CD4-positive, CD25-positive, alpha-beta regulatory T cell (primary cell): ENCODE measurements around the gene ARHGEF25. TPM values are rescaled to one million over a fixed set of nuclear protein-coding genes. Genes with fewer than 3 reads are reported as not detected.

Experiments
- ATAC-seq, 2 donors: fragments of 150-1000 bp; cut with Tn5 transposase; one replicate each; pipeline ENCODE4 v1.10.0; 2021; ENCODE audit warnings: low read depth in 2 of 2, moderate number of reproducible peaks in 2 of 2, moderate library complexity in 1 of 2
- DNase-seq, 3 donors: peaks; one replicate each; pipeline versions ENCODE4 v3.0.0 to v3.0.0-alpha.2; 2012 to 2022; ENCODE audit warnings: mixed read lengths in 1 of 3
- H3K27ac ChIP-seq: one replicate; pipeline ENCODE4 v1.7.0; 2013; ENCODE audit warnings: mild to moderate bottlenecking, low read length; ENCODE audit not compliant: insufficient read depth, poor library complexity, severe bottlenecking
- H3K27me3 ChIP-seq: one replicate; pipeline ENCODE4 v1.7.0; 2013; ENCODE audit warnings: low read length; ENCODE audit not compliant: control insufficient read depth, insufficient read depth
- H3K36me3 ChIP-seq: one replicate; pipeline ENCODE4 v1.7.0; 2013; ENCODE audit warnings: mild to moderate bottlenecking, low read length, moderate library complexity; ENCODE audit not compliant: control insufficient read depth, insufficient read depth
- H3K4me1 ChIP-seq: 2 replicates; pipeline ENCODE4 v1.7.0; 2013; ENCODE audit warnings: mild to moderate bottlenecking, low read length; ENCODE audit not compliant: insufficient read depth, control insufficient read depth, poor library complexity, severe bottlenecking
- H3K4me3 ChIP-seq: one replicate; pipeline ENCODE4 v1.7.0; 2013; ENCODE audit warnings: low read depth, mild to moderate bottlenecking, low read length, moderate library complexity
- H3K9me3 ChIP-seq, 2 experiments: 1 replicate in 1 of 2; 2 replicates in 1 of 2; pipeline ENCODE4 v1.7.0; 2013; ENCODE audit warnings: low read length in 2 of 2, mild to moderate bottlenecking in 1 of 2, moderate library complexity in 1 of 2; ENCODE audit not compliant: control insufficient read depth in 2 of 2
- H3K27ac Mint-ChIP-seq, 3 donors: one replicate each; pipeline ENCODE4 v1.8.0; 2020 to 2022; ENCODE audit warnings: mild to moderate bottlenecking in 3 of 3, mixed read lengths in 3 of 3, moderate library complexity in 2 of 3
- H3K27me3 Mint-ChIP-seq: one replicate; pipeline ENCODE4 v1.8.0; 2022; ENCODE audit warnings: mild to moderate bottlenecking, mixed read lengths
- H3K36me3 Mint-ChIP-seq: one replicate; pipeline ENCODE4 v1.8.0; 2020; ENCODE audit warnings: mixed read lengths
- H3K4me1 Mint-ChIP-seq, 4 donors: one replicate each; pipeline ENCODE4 v1.8.0; 2020 to 2022; ENCODE audit warnings: mixed read lengths in 4 of 4, mild to moderate bottlenecking in 1 of 4
- H3K4me3 Mint-ChIP-seq, 4 donors: one replicate each; pipeline ENCODE4 v1.8.0; 2020 to 2022; ENCODE audit warnings: mild to moderate bottlenecking in 4 of 4, mixed read lengths in 4 of 4, moderate library complexity in 3 of 4
- H3K9me3 Mint-ChIP-seq, 7 donors: one replicate each; pipeline ENCODE4 v1.8.0; 2020 to 2022; ENCODE audit warnings: mixed read lengths in 7 of 7, mild to moderate bottlenecking in 3 of 7, moderate library complexity in 2 of 7
- polyA plus RNA-seq, 4 donors: library from polyadenylated mRNA; unstranded; fragments of 300-500 nt; fragmentation: Illumina TruSeq; gene quantifications; one replicate each; pipeline ENCODE4 v1.2.3, GENCODE V29; 2021
- total RNA-seq: library from RNA; stranded (reverse); gene quantifications from one replicate; pipeline ENCODE4 v1.2.3, GENCODE V29; 2022

Gene ARHGEF25
- total and polyA plus RNA-seq, 5 donors from 2014 or later = 0.64 TPM; not detected in 4

DNA sequence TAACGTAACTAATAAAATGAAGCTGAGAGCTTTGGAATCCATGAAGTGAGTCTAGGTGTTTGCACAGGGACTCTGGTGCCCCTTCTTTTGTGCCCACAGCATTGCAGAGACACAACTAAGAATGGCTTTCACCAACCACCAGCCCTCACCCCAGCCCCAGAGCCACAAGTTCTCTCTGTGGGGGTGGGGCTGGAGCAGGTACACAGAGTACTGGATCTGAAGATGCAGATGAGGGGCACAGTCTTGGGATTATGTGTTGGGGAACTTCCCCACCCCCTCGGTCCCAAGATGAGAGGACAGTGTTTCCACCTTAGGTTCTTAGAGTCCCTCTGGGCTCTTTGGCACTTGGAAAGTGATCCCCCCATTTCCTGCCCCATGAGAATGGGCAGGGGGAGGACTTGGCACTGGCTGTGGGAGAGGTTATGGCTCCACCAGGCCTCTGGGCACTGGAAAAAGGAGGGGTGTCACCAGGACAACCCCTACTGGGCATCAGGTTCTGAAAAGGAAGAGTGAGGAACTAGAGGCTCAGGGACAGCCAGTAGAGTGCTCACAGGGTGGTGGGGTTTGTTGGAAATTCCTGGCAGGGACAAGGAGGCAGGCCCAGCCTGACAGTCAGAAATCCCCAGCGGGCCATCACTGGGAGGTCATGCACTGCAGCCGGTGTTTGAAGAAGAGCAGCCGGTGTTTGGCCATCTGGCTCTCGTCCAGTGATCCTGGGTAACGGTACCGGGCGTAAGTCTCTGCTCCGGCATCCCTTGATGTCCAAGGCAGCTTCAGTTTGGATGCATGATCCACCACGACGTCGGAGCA lies 15.1 kb downstream of the ARHGEF25 start:
- Histone ChIP-seq H3K9me3 (no peaks in the 10 kb centered on the region), H3K36me3 (no peaks in the 10 kb centered on the region), H3K27ac (no peak overlapping the region), H3K4me1 (peaks cover 17% of the 10 kb centered on the region), H3K4me3 (no peak overlapping the region), H3K27me3 (peaks cover 60% of the 10 kb centered on the region)
- no peak for DNase-seq
- Mint-ChIP-seq H3K27me3 (peaks cover 97% of the 10 kb centered on the region), H3K4me1 (peaks cover 0 to 23% (median 12%) of the 10 kb centered on the region in 4 donors), H3K27ac (no peak overlapping the region), H3K4me3 (no peak overlapping the region), H3K36me3 (no peaks in the 10 kb centered on the region), H3K9me3 (peaks cover 0 to 6% (median 0%) of the 10 kb centered on the region in 7 donors)
- ATAC-seq = no peak

DNA sequence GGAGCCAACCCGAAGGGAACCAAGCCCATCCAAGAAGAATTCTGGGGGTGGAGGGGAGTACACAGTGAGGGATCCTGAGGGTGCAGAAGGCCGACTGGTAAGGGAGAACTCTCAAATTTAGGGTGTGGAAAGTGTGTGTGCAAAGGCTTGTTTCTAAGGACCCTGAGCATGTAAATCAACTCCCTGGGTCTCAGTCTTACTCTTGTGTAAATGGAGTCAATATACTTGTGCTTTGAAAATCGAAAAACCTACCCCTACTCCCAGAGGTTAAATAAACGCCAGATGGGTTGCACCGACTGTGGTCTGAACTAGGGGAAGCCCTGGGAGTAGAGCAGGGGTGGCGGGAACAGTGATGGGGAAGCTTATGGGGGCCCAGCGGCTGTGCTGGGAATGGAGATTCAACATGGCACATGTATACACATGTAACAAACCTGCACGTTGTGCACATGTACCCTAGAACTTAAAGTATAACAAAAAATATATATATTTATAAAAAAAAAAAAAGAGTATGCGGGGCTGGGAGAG lies 15.7 kb downstream of the ARHGEF25 start:
- H3K9me3 Mint-ChIP-seq = peaks cover 0 to 6% (median 0%) of the 10 kb centered on the region in 7 donors
- H3K27ac Mint-ChIP-seq = no peak overlapping the region
- peaks cover 0 to 19% (median 8%) of the 10 kb centered on the region in 4 donors for H3K4me1 Mint-ChIP-seq
- ATAC-seq (no peak), DNase-seq (no peak)
- peaks cover 95% of the 10 kb centered on the region for H3K27me3 Mint-ChIP-seq
- peak overlapping the region in 1 of 4 donors; percentile 43 for H3K4me3 Mint-ChIP-seq
- H3K4me3 ChIP-seq = no peak overlapping the region
- H3K36me3 ChIP-seq = no peaks in the 10 kb centered on the region
- H3K27ac ChIP-seq = no peak overlapping the region
- no peaks in the 10 kb centered on the region for H3K9me3 ChIP-seq
- peaks cover 15% of the 10 kb centered on the region for H3K4me1 ChIP-seq
- no peaks in the 10 kb centered on the region for H3K36me3 Mint-ChIP-seq
- peaks cover 62% of the 10 kb centered on the region for H3K27me3 ChIP-seq

DNA sequence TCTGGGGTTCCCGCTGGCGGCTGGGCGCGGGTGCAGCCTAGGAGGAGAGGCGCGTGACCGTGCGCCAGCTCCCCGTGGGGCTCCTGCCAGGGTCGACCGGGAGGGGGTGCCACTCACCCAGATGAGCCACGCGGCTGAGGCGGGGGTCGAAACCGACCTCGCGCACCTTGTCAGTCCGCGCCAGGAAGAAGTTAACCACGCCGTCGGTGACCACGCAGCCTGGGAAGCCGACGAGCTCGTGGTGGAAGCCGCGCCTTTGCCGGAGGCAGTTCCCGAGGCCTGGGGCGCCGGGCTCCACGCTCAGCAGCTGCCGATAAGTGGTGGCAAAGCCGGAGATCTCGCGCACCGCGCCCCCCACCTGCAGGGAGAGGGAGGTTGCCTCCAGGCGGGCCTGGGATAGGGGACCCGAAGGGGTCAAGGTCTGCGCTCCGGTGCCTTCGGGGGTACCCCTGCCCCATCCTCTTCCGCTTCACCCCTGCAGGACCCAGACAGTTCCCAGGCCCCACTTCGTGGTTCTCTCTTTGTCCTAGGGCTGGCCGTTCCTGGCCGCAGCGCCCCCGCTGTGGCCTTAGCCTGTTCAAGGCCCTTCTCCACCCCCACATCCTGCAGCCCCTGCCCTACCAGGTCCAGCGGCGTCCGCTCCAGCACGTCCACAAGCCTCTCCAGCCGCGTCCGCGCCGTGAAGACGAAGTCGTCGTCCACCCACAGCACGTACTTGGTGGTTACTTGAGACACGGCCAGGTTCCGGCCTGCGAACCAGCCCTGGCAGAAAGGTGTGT lies 16.5 kb downstream of the ARHGEF25 start:
- DNase-seq = no peak
- no peak overlapping the region for H3K4me3 ChIP-seq
- H3K27me3 ChIP-seq = peaks cover 55% of the 10 kb centered on the region
- H3K9me3 Mint-ChIP-seq = peaks cover 0 to 6% (median 0%) of the 10 kb centered on the region in 7 donors
- H3K36me3 Mint-ChIP-seq = no peaks in the 10 kb centered on the region
- H3K9me3 ChIP-seq = no peaks in the 10 kb centered on the region
- no peaks in the 10 kb centered on the region for H3K36me3 ChIP-seq
- H3K4me3 Mint-ChIP-seq = peak overlapping the region in 1 of 4 donors; percentile 19
- peaks cover 0 to 21% (median 7%) of the 10 kb centered on the region in 4 donors for H3K4me1 Mint-ChIP-seq
- H3K27ac ChIP-seq = no peak overlapping the region
- ATAC-seq = peak in 1 of 2 donors; percentile 43
- H3K4me1 ChIP-seq = peaks cover 21% of the 10 kb centered on the region
- peaks cover 88% of the 10 kb centered on the region for H3K27me3 Mint-ChIP-seq
- no peak overlapping the region for H3K27ac Mint-ChIP-seq

DNA sequence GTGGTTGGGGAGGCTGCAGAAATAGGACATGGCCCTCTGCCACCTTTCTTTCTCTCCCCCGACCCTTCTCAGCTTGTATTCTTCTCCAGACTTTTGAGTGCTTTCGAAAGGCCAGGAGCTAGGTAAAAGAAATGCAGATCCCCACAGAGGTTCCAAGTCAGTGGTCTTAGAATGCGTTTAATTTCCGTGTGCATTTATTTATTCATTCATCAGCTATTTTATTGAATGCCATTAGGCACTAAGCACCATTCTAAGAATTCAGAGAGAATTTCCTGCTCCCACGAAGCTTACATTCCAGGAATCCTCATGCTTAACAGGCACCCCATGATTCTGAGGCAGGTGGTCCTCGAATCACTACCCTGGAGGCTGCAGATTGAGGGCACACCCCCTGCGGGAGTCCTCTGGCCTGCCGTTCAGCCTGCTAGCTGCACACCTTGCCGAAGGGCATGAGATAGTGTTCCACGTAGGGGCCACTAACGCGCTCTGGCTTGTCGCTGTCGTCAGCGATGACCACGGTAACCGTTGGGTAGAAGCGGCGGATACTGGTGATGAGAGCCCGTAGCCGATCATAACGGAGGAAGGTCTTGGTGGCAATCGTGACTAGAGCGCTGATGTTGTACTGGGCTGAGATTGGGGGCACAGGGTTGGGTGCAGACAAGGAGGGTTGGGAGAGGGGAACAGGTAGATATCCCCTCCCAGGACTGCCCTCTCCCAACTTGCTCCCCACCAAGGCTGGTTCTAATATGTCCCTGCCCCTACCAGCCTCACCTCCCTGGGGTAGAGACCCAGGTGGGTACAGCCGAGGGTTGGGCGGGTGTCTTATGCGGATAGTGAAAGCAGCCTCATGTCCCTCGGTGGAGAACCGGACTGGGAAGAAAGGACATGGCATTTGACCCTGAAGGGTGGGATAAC lies 17.3 kb downstream of the ARHGEF25 start:
- peaks cover 0 to 24% (median 10%) of the 10 kb centered on the region in 4 donors for H3K4me1 Mint-ChIP-seq
- Histone ChIP-seq H3K4me1 (peaks cover 29% of the 10 kb centered on the region), H3K4me3 (no peak overlapping the region), H3K27ac (no peak overlapping the region), H3K36me3 (no peaks in the 10 kb centered on the region), H3K9me3 (no peaks in the 10 kb centered on the region), H3K27me3 (peaks cover 50% of the 10 kb centered on the region)
- DNase-seq (no peak), ATAC-seq (no peak)
- H3K27me3 Mint-ChIP-seq = peaks cover 86% of the 10 kb centered on the region
- H3K36me3 Mint-ChIP-seq = no peaks in the 10 kb centered on the region
- H3K27ac Mint-ChIP-seq = peak overlapping the region in 1 of 3 donors; percentile 12
- peaks cover 0 to 6% (median 0%) of the 10 kb centered on the region in 7 donors for H3K9me3 Mint-ChIP-seq
- peak overlapping the region in 1 of 4 donors; percentile 19 for H3K4me3 Mint-ChIP-seq

DNA sequence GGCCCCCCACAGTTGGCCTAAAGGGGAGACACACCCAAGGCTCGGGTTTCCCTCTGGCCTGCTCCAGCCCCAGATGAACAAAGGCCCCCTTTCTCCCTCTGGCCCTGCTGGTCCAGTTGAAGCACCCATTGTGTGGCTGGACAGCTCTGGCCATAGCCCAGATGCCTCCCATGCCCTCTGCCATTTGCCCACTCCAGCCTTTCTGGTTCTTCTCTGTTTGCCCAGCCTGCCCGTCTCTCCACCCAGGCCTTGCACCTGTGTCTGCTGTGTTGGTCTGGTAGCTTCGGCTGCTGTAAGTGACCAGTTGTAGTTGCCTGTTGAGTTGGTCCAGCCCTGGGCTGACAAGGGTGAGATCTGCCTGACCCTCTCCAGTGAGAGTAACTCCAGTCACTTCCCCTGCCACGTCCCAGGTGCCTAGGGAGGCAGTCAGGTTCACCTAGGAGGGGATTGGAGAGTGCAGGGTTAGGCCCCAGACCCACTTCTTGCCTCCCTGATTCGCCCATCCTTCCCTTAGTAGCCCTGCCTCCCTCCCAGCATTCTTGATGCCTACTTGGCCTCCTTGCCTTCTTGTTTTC lies 18.7 kb downstream of the ARHGEF25 start:
- no peak overlapping the region for H3K27ac Mint-ChIP-seq
- H3K27ac ChIP-seq = no peak overlapping the region
- H3K36me3 ChIP-seq = no peaks in the 10 kb centered on the region
- H3K27me3 ChIP-seq = peaks cover 47% of the 10 kb centered on the region
- no peak for DNase-seq
- no peaks in the 10 kb centered on the region for H3K9me3 ChIP-seq
- H3K4me1 ChIP-seq = peaks cover 29% of the 10 kb centered on the region
- peaks cover 0 to 21% (median 10%) of the 10 kb centered on the region in 4 donors for H3K4me1 Mint-ChIP-seq
- H3K9me3 Mint-ChIP-seq = peaks cover 0 to 3% (median 0%) of the 10 kb centered on the region in 7 donors
- H3K36me3 Mint-ChIP-seq = no peaks in the 10 kb centered on the region
- H3K4me3 Mint-ChIP-seq = no peak overlapping the region
- peaks cover 81% of the 10 kb centered on the region for H3K27me3 Mint-ChIP-seq
- no peak for ATAC-seq
- no peak overlapping the region for H3K4me3 ChIP-seq

DNA sequence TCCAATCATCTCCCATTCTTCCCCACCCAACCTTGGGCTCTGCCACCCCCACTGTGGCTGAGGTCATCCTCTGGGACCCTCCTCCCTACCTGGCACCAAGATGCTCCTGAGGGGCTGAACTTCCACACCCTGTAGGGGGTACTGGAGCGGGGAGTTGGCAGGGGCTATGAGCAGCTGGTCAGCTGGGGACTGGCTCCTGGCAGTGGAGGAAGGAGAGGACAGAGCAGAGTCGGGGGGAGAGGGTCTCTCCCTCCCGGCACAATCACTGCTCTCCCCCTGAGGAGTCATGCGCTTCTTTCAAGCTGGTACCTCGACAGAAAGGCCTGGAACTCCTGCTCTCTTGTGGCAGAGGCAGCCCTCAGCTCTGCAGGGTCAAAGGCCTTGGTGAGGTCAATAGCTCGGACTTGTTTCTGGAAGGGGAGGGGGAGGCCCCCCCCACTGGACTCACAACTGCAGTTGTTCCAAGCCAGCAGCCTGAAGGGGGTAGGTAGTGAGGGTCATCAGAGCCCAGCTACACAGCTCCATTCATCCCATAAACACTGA lies 19.7 kb downstream of the ARHGEF25 start:
- Histone ChIP-seq H3K27me3 (peaks cover 44% of the 10 kb centered on the region), H3K4me1 (peaks cover 29% of the 10 kb centered on the region), H3K4me3 (no peak overlapping the region), H3K9me3 (no peaks in the 10 kb centered on the region), H3K36me3 (no peaks in the 10 kb centered on the region), H3K27ac (no peak overlapping the region)
- Mint-ChIP-seq H3K4me1 (peaks cover 0 to 21% (median 10%) of the 10 kb centered on the region in 4 donors), H3K27ac (no peak overlapping the region), H3K9me3 (peaks cover 0 to 3% (median 0%) of the 10 kb centered on the region in 7 donors), H3K27me3 (peaks cover 77% of the 10 kb centered on the region), H3K36me3 (no peaks in the 10 kb centered on the region), H3K4me3 (peak overlapping the region in 2 of 4 donors; percentile 61 to 70)
- ATAC-seq (no peak), DNase-seq (no peak)
